Natural killer cell (primary cell): ENCODE measurements around the gene APOBR. TPM values are rescaled to one million over a fixed set of nuclear protein-coding genes. Genes with fewer than 3 reads are reported as not detected.
"Not testable (repeated sequence)": the region's sequence is repeated elsewhere in the genome, so short reads cannot be mapped to it uniquely, and the experiment has no call there.

Experiments
- ATAC-seq, 3 donors: fragments of 150-1000 bp in 2 of 3; fragments of 200-7000 bp in 1 of 3; cut with Tn5 transposase; 1 replicate in 1 of 3; 2 replicates in 2 of 3; pipeline ENCODE4 v1.10.0; 2021; ENCODE audit warnings: mild to moderate bottlenecking in 2 of 3, moderate library complexity in 2 of 3
- DNase-seq, 2 donors: peaks; one replicate each; pipeline versions ENCODE4 v3.0.0 to v3.0.0-alpha.2; 2013 to 2021; ENCODE audit warnings: mixed read lengths in 1 of 2
- H3K27ac ChIP-seq: one replicate; pipeline ENCODE4 v1.5.1; 2013; ENCODE audit warnings: mild to moderate bottlenecking, low read length
- H3K27me3 ChIP-seq: one replicate; pipeline ENCODE4 v1.6.1; 2013; ENCODE audit warnings: low read length; ENCODE audit not compliant: control insufficient read depth, insufficient read depth
- H3K36me3 ChIP-seq: one replicate; pipeline ENCODE4 v1.6.1; 2013; ENCODE audit warnings: low read length; ENCODE audit not compliant: control insufficient read depth, insufficient read depth
- H3K4me1 ChIP-seq: one replicate; pipeline ENCODE4 v1.6.1; 2013; ENCODE audit warnings: low read length; ENCODE audit not compliant: control insufficient read depth, insufficient read depth
- H3K4me3 ChIP-seq: one replicate; pipeline ENCODE4 v1.5.1; 2013; ENCODE audit warnings: low read length
- H3K9me3 ChIP-seq: one replicate; pipeline ENCODE4 v1.6.1; 2013; ENCODE audit warnings: low read length; ENCODE audit not compliant: control insufficient read depth, insufficient read depth
- H3K27ac Mint-ChIP-seq, 2 donors: one replicate each; pipeline ENCODE4 v1.8.0; 2022; ENCODE audit warnings: mild to moderate bottlenecking in 2 of 2, mixed read lengths in 2 of 2, moderate library complexity in 1 of 2
- H3K27me3 Mint-ChIP-seq, 2 donors: one replicate each; pipeline ENCODE4 v1.8.0; 2022; ENCODE audit warnings: low read depth in 2 of 2, mixed read lengths in 2 of 2
- H3K36me3 Mint-ChIP-seq: one replicate; pipeline ENCODE4 v1.8.0; 2022; ENCODE audit warnings: mixed read lengths
- H3K4me1 Mint-ChIP-seq, 2 donors: one replicate each; pipeline ENCODE4 v1.8.0; 2022; ENCODE audit warnings: mixed read lengths in 2 of 2
- H3K4me3 Mint-ChIP-seq: one replicate; pipeline ENCODE4 v1.8.0; 2022; ENCODE audit warnings: mild to moderate bottlenecking, moderate library complexity, mixed read lengths
- H3K9me3 Mint-ChIP-seq, 2 donors: one replicate each; pipeline ENCODE4 v1.8.0; 2022; ENCODE audit warnings: mixed read lengths in 2 of 2
- CTCF ChIP-seq: fragments of 200-600 bp; IDR thresholded peaks from one replicate; pipeline ENCODE4 v1.8.0; 2022; ENCODE audit warnings: antibody characterized with exemption
- WGBS: methylation state at CpG from one replicate; pipeline ENCODE4 v1.1.7; 2013; ENCODE audit warnings: missing lambda C conversion rate; ENCODE audit not compliant: insufficient coverage; 5-methylcytosine and 5-hydroxymethylcytosine counted together
- intact Hi-C: fragments of 100-400 bp; cut with micrococcal nuclease; formaldehyde crosslinking; loops from one replicate; pipeline ENCODE4 v1.14.2; 2022
- total RNA-seq, 4 donors: library from RNA; stranded (reverse); fragments of 120-200 nt in 1 of 4; gene quantifications; one replicate each; pipeline versions ENCODE4 v1.2.3 to v1.2.4, GENCODE V29; 2013 to 2022

APOBR gene
- total RNA-seq, 3 donors from 2014 or later (not counting 1 experiment from before 2014, with no cell fraction given): 64.9 to 84.8 (median 83.0) TPM

GRCh38 chr16:28526201-28527099 lies 32.0 kb downstream of the APOBR start:
- no peak overlapping the region for H3K27ac ChIP-seq
- no peaks in the 10 kb centered on the region for H3K9me3 Mint-ChIP-seq
- no peaks in the 10 kb centered on the region for H3K4me1 ChIP-seq
- no peak for DNase-seq
- ATAC-seq: no peak
- no peaks in the 10 kb centered on the region for H3K36me3 ChIP-seq
- H3K27me3 Mint-ChIP-seq: no peaks in the 10 kb centered on the region
- no peak overlapping the region for H3K4me3 Mint-ChIP-seq
- no peak overlapping the region for H3K4me3 ChIP-seq
- H3K36me3 Mint-ChIP-seq: no peaks in the 10 kb centered on the region
- 89% methylated on average over 10 of the region's 11 CpGs for WGBS
- no peaks in the 10 kb centered on the region for H3K9me3 ChIP-seq
- H3K4me1 Mint-ChIP-seq: no peaks in the 10 kb centered on the region
- no peak for TF ChIP-seq CTCF
- H3K27me3 ChIP-seq: no peaks in the 10 kb centered on the region
- H3K27ac Mint-ChIP-seq: no peak overlapping the region
- intact Hi-C loops: no loop called here

- H3K9me3 ChIP-seq, H3K27ac Mint-ChIP-seq, ATAC-seq, H3K27me3 ChIP-seq, intact Hi-C loops, H3K4me3 Mint-ChIP-seq, H3K4me1 ChIP-seq, H3K27me3 Mint-ChIP-seq, H3K27ac ChIP-seq, H3K9me3 Mint-ChIP-seq, H3K36me3 ChIP-seq, H3K36me3 Mint-ChIP-seq, H3K4me3 ChIP-seq, H3K4me1 Mint-ChIP-seq, DNase-seq: not testable (repeated sequence)
- 88% methylated on average over 7 of the region's 7 CpGs for WGBS
These were observed 32.8 kb downstream of the APOBR start for GRCh38 chr16:28527100-28527785.

- H3K27ac Mint-ChIP-seq: no peak overlapping the region
- no peak overlapping the region for H3K27ac ChIP-seq
- H3K4me3 ChIP-seq: no peak overlapping the region
- no peaks in the 10 kb centered on the region for H3K27me3 Mint-ChIP-seq
- H3K9me3 ChIP-seq: no peaks in the 10 kb centered on the region
- TF ChIP-seq CTCF: no peak
- no peak overlapping the region for H3K4me3 Mint-ChIP-seq
- H3K36me3 Mint-ChIP-seq: no peaks in the 10 kb centered on the region
- DNase-seq: no peak
- no peaks in the 10 kb centered on the region for H3K4me1 Mint-ChIP-seq
- no peaks in the 10 kb centered on the region for H3K4me1 ChIP-seq
- WGBS: 100% methylated on average over 3 of the region's 5 CpGs
- no peaks in the 10 kb centered on the region for H3K36me3 ChIP-seq
- H3K27me3 ChIP-seq: no peaks in the 10 kb centered on the region
- no peaks in the 10 kb centered on the region for H3K9me3 Mint-ChIP-seq
- no peak for ATAC-seq
- intact Hi-C loops: no loop called here
These were observed 33.5 kb downstream of the APOBR start for GRCh38 chr16:28527985-28528384.

GRCh38 chr16:28528463-28528867 lies 34.0 kb downstream of the APOBR start:
- no peaks in the 10 kb centered on the region for H3K27me3 Mint-ChIP-seq
- H3K27ac Mint-ChIP-seq: no peak overlapping the region
- Histone ChIP-seq H3K4me3 (no peak overlapping the region), H3K4me1 (no peaks in the 10 kb centered on the region), H3K9me3 (no peaks in the 10 kb centered on the region), H3K27me3 (no peaks in the 10 kb centered on the region), H3K27ac (no peak overlapping the region), H3K36me3 (no peaks in the 10 kb centered on the region)
- WGBS: 94% methylated on average over 5 of the region's 5 CpGs
- no peak overlapping the region for H3K4me3 Mint-ChIP-seq
- no peak for TF ChIP-seq CTCF
- ATAC-seq (no peak), DNase-seq (no peak)
- H3K9me3 Mint-ChIP-seq: no peaks in the 10 kb centered on the region
- no peaks in the 10 kb centered on the region for H3K36me3 Mint-ChIP-seq
- H3K4me1 Mint-ChIP-seq: no peaks in the 10 kb centered on the region
- intact Hi-C loops: no loop called here
